HFF-Myc (cell line): ENCODE measurements around the gene SAFB.

Experiments used
- DNase-seq: peaks from one replicate; pipeline ENCODE4 v3.0.0-alpha.2; 2011; ENCODE audit warnings: low read depth; ENCODE audit errors: extremely low read depth
- H3K4me3 ChIP-seq: replicated peaks from 2 replicates; pipeline ENCODE4 v1.5.1; 2011; ENCODE audit warnings: low read depth, mild to moderate bottlenecking, control low read depth, low read length
- CTCF ChIP-seq: IDR thresholded peaks from 2 replicates; pipeline ENCODE4 v1.5.1; 2012; ENCODE audit warnings: mild to moderate bottlenecking, low read depth, low read length, control low read depth; ENCODE audit errors: missing control alignments

The SAFB gene

GRCh38 chr19:5590151-5590864 is 32.6 kb upstream of the SAFB start:
- TF ChIP-seq CTCF: no peak
- no peak for DNase-seq
- H3K4me3 ChIP-seq: no peak overlapping the region

GRCh38 chr19:5590865-5591154 is 32.1 kb upstream of the SAFB start:
- TF ChIP-seq CTCF: no peak
- H3K4me3 ChIP-seq: no peak overlapping the region
- DNase-seq: no peak

GRCh38 chr19:5591476-5591875 is 31.4 kb upstream of the SAFB start:
- no peak for TF ChIP-seq CTCF
- no peak for DNase-seq
- H3K4me3 ChIP-seq: no peak overlapping the region

GRCh38 chr19:5592531-5593342 is 30.1 kb upstream of the SAFB start:
- no peak overlapping the region for H3K4me3 ChIP-seq
- TF ChIP-seq CTCF: no peak
- DNase-seq: no peak

GRCh38 chr19:5593343-5594255 is 29.3 kb upstream of the SAFB start:
- DNase-seq: no peak
- no peak for TF ChIP-seq CTCF
- H3K4me3 ChIP-seq: no peak overlapping the region

- DNase-seq: no peak
- TF ChIP-seq CTCF: no peak
- H3K4me3 ChIP-seq: no peak overlapping the region
Measured at GRCh38 chr19:5594521-5594950, 28.3 kb upstream of the SAFB start.
